ENCODE results near the gene FHOD1. TPM values are rescaled to one million over a fixed set of nuclear protein-coding genes. Genes with fewer than 3 reads are reported as not detected.

The FHOD1 gene
- total and polyA plus RNA-seq, 2 of the 4 experiments (the other 2 are of a cell fraction) = 13.8 to 64.0 TPM

GRCh38 chr16:67277294-67277998 is 30.2 kb upstream of the FHOD1 start (continued):
- TF ChIP-seq MAFK (IDR thresholded peaks at IDR 0.05; ENCODE audit: low read depth, low read length) (peak; percentile 27; the same call in 1 of the 2 replicates), SMC3 (IDR thresholded peaks at IDR 0.05; ENCODE audit: low read depth, low read length) (no peak)

DNA sequence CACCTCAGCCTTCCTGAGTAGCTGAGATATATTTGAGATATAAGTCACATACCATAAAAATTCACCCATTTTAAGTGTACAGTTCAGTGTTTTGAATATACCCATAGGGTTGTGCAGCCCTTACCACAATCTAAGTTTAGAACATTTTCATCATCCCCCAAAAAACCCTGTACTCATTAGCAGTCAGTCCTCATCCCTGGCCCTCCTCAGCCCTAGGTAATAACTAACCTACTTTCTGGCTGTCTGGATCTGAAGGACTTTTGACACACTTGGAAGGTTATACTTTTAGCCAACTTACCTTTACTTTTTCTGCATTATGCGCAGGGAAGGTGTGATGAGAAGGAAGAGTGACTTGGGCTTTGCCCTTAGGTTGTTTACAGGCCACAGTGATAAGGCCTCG is 28.0 kb upstream of the FHOD1 start:
- Histone ChIP-seq H3K4me3 (ENCODE audit: insufficient read depth, low read depth, low read length) (no peak overlapping the region), H3K27ac (ENCODE audit: insufficient read depth, low read length) (no peak overlapping the region), H4K20me1 (ENCODE audit: insufficient read depth, low read length) (0 out of 2 replicates have a peak, but pooled peaks cover 4% of the 10 kb centered on the region), H2AK9ac (replicated peaks; ENCODE audit: low read depth, low read length, poor library complexity) (no peak overlapping the region), H3K9me3 (ENCODE audit: control insufficient read depth, insufficient read depth, low read length) (no peaks in the 10 kb centered on the region), H2BK5ac (ENCODE audit: low read depth, low read length, poor library complexity, severe bottlenecking) (no peak overlapping the region), H3K36me3 (ENCODE audit: control insufficient read depth, insufficient read depth, low read length) (peaks cover 9% of the 10 kb centered on the region), H2BK15ac (ENCODE audit: low read depth, low read length) (no peak overlapping the region), H4K91ac (ENCODE audit: insufficient read depth, low read depth, low read length) (no peak overlapping the region), H3K9ac (ENCODE audit: low read depth, low read length) (no peak overlapping the region), H3K27me3 (ENCODE audit: control insufficient read depth, insufficient read depth, low read length) (no peaks in the 10 kb centered on the region), H3K4me2 (ENCODE audit: low read depth, low read length) (no peak overlapping the region), H3K18ac (ENCODE audit: low read depth, low read length) (no peak overlapping the region), H3K79me1 (ENCODE audit: low read depth in 1 of 2, low read length in 2 of 2) (peaks cover 13 to 37% of the 10 kb centered on the region in 2 experiments; a peak in 3 of 4 replicates), H3K4me1 (ENCODE audit: control insufficient read depth, insufficient read depth, low read length) (peaks cover 24% of the 10 kb centered on the region), H4K5ac (ENCODE audit: low read depth, low read length) (no peak overlapping the region), H3K23ac (ENCODE audit: low read depth, low read length) (no peak overlapping the region), H3K9me1 (ENCODE audit: insufficient read depth, low read length) (peaks cover 24% of the 10 kb centered on the region), H3K4ac (ENCODE audit: low read depth, low read length) (peak overlapping the region; percentile 3; the same call in 1 of the 2 replicates), H2AK5ac (ENCODE audit: low read depth, low read length) (peak overlapping the region; percentile 81; the same call in 1 of the 2 replicates), H4K8ac (ENCODE audit: low read depth in 2 of 2, low read length in 2 of 2) (peak overlapping the region in 1 of 2 experiments; percentile 61; a peak in 1 of 4 replicates), H2BK120ac (ENCODE audit: low read depth, low read length) (0 out of 2 replicates have a peak overlapping the region, but pooled peaks have one; percentile 1), H2BK20ac (ENCODE audit: low read depth, low read length) (no peak overlapping the region), H2AFZ (replicated peaks; ENCODE audit: low read length, poor library complexity) (no peak overlapping the region), H3K56ac (ENCODE audit: extremely low read depth, insufficient read depth, low read length) (no peak overlapping the region), H3K14ac (replicated peaks; ENCODE audit: low read depth, low read length) (no peak overlapping the region)
- dilution Hi-C loops (cut with HindIII; ENCODE audit: low sequenced_read_pairs, unreplicated experiment) (no loop called here), in situ Hi-C loops (cut with MboI; ENCODE audit: low sequenced_read_pairs) (no loop called here), intact Hi-C loops (cut with micrococcal nuclease) (no loop called here)
- WGBS, 2 experiments (ENCODE audit: extremely low coverage in 2 of 2, insufficient read length in 1 of 2) = no CpG with 5 or more reads among the region's 2 CpGs
- ATAC-seq (ENCODE audit: low read depth) = no peak
- CTCF ChIA-PET = no interaction called here
- POLR2A ChIA-PET (ENCODE audit: unreplicated experiment) = no interaction called here
- no peak for TF ChIP-seq RFX5 (IDR thresholded peaks at IDR 0.05; ENCODE audit: low read depth, low read length)
- TF ChIP-seq NFE2L2 (IDR thresholded peaks at IDR 0.05; ENCODE audit: low read depth, low read length) = no peak
- no peak for TF ChIP-seq MXI1 (IDR thresholded peaks at IDR 0.05; ENCODE audit: borderline replicate concordance, low read depth, low read length)
- TF ChIP-seq, protein P1, sequence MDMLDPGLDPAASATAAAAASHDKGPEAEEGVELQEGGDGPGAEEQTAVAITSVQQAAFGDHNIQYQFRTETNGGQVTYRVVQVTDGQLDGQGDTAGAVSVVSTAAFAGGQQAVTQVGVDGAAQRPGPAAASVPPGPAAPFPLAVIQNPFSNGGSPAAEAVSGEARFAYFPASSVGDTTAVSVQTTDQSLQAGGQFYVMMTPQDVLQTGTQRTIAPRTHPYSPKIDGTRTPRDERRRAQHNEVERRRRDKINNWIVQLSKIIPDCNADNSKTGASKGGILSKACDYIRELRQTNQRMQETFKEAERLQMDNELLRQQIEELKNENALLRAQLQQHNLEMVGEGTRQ (IDR thresholded peaks at IDR 0.05; ENCODE audit: low read depth, low read length) = no peak
- no peak for TF ChIP-seq MAZ (IDR thresholded peaks at IDR 0.05; ENCODE audit: borderline replicate concordance, low read depth, low read length)
- no peak for TF ChIP-seq RCOR1 (IDR thresholded peaks at IDR 0.05; ENCODE audit: insufficient replicate concordance, low read length)
- no peak for TF ChIP-seq POLR2A (IDR thresholded peaks at IDR 0.05; ENCODE audit: low read depth, low read length)
- no peak for TF ChIP-seq CTCF (conservative IDR thresholded peaks at IDR 0.05; ENCODE audit: low read depth, low read length)
- TF ChIP-seq CHD1 (IDR thresholded peaks at IDR 0.05; ENCODE audit: low read depth, low read length) = no peak
- no TSS peak for BruUV-seq (replicated peaks)
- no peak for DNase-seq
